GM12878 (cell line): ENCODE data around the gene ARHGAP21. TPM values are rescaled to one million over a fixed set of nuclear protein-coding genes. Genes with fewer than 3 reads are reported as not detected.
"Not testable (repeated sequence)": the region's sequence is repeated elsewhere in the genome, so short reads cannot be mapped to it uniquely, and the experiment has no call there.

ENCODE experiments used
- ATAC-seq: fragments of 200-7000 bp; cut with Tn5 transposase; 3 replicates; pipeline ENCODE4 v1.9.1; 2020; ENCODE audit warnings: mild to moderate bottlenecking, moderate library complexity
- BruUV-seq: library from RNA; stranded (reverse); fragments of 400-500 nt; replicated peaks from 2 replicates; lab custom pipeline; 2021; lab: Mats Ljungman, UMichigan
- CTCF ChIA-PET: fragments of 300-600 bp; sonication (Branson Sonifier 250); formaldehyde crosslinking; extraction: SDS; loops from one replicate; lab custom pipeline; 2021; ENCODE audit warnings: inconsistent platforms; lab: Yijun Ruan, JAX
- POLR2A ChIA-PET: fragments of 350-600 bp; formaldehyde crosslinking; extraction: SDS; loops from one replicate; lab custom pipeline; 2021; ENCODE audit warnings: inconsistent platforms; lab: Charles Lee
- RAD21 ChIA-PET: fragments of 300-600 bp; sonication (Branson Sonifier 250); formaldehyde crosslinking; loops from one replicate; lab custom pipeline; 2023; ENCODE audit warnings: antibody characterized with exemption; ENCODE audit not compliant: unreplicated experiment; lab: Charles Lee
- SMC1A ChIA-PET: fragments of 300-600 bp; sonication (Branson Sonifier 250); formaldehyde crosslinking; loops from one replicate; lab custom pipeline; 2023; ENCODE audit not compliant: unreplicated experiment, uncharacterized antibody; lab: Charles Lee
- DNase-seq: peaks from one replicate; pipeline ENCODE4 v3.0.0-alpha.2; 2011; ENCODE audit warnings: low read depth, low spot score
- FAIRE-seq: peaks from 3 replicates; lab custom pipeline; 2011; peaks lifted over from hg19 to GRCh38; lab: Jason Lieb, UNC
- H2AFZ ChIP-seq: 2 replicates; pipeline ENCODE4 v1.6.0; 2011; ENCODE audit warnings: low read depth, low read length, control low read depth; ENCODE audit not compliant: control insufficient read depth
- H3K27ac ChIP-seq: 2 replicates; pipeline ENCODE4 v1.5.1; 2011; ENCODE audit warnings: control low read depth; ENCODE audit not compliant: control insufficient read depth, insufficient read depth
- H3K27me3 ChIP-seq, 2 experiments: replicated peaks in 1 of 2; 2 replicates each; pipeline versions ENCODE4 v1.6.0 to v1.6.1; 2011; ENCODE audit warnings: low read length in 1 of 2; ENCODE audit not compliant: control insufficient read depth in 2 of 2, insufficient read depth in 2 of 2
- H3K36me3 ChIP-seq, 2 experiments: 2 replicates each; pipeline ENCODE4 v1.5.1; 2011; ENCODE audit warnings: low read length in 1 of 2; ENCODE audit not compliant: control insufficient read depth in 2 of 2, insufficient read depth in 2 of 2
- H3K4me1 ChIP-seq: 2 replicates; pipeline ENCODE4 v1.6.1; 2011; ENCODE audit warnings: mild to moderate bottlenecking, low read length, moderate library complexity, mixed read lengths; ENCODE audit not compliant: control insufficient read depth, insufficient read depth
- H3K4me2 ChIP-seq: 2 replicates; pipeline ENCODE4 v1.6.0; 2011; ENCODE audit warnings: control low read depth; ENCODE audit not compliant: control insufficient read depth, insufficient read depth
- H3K4me3 ChIP-seq: fragments of 200-600 bp; sonication (generic); 2 replicates; pipeline ENCODE4 v1.5.1; 2016
- H3K79me2 ChIP-seq: 2 replicates; pipeline ENCODE4 v1.6.0; 2011; ENCODE audit warnings: low read length; ENCODE audit not compliant: control insufficient read depth, insufficient read depth
- H3K9ac ChIP-seq: 2 replicates; pipeline ENCODE4 v1.8.0; 2011; ENCODE audit warnings: low read length, control low read depth, mixed read lengths; ENCODE audit not compliant: control insufficient read depth, insufficient read depth
- H3K9me3 ChIP-seq: replicated peaks from 3 replicates; pipeline ENCODE4 v1.5.1; 2011; ENCODE audit warnings: mild to moderate bottlenecking, low read length; ENCODE audit not compliant: control insufficient read depth, insufficient read depth
- H4K20me1 ChIP-seq: 2 replicates; pipeline ENCODE4 v1.6.0; 2011; ENCODE audit not compliant: control insufficient read depth, insufficient read depth
- ATF7 ChIP-seq: fragments of 450-650 bp; IDR thresholded peaks from 2 replicates; pipeline ENCODE4 v1.6.1; 2016; ENCODE audit warnings: low read depth, mild to moderate bottlenecking
- CHD4 ChIP-seq: fragments of 200-600 bp; sonication (generic); IDR thresholded peaks from 2 replicates; pipeline ENCODE4 v1.6.1; 2016; ENCODE audit warnings: mild to moderate bottlenecking
- CREB1 ChIP-seq: IDR thresholded peaks from 2 replicates; pipeline ENCODE4 v1.6.1; 2012; ENCODE audit warnings: low read depth, mild to moderate bottlenecking, inconsistent platforms
- FOXK2 ChIP-seq: fragments of 450-650 bp; IDR thresholded peaks from 2 replicates; pipeline ENCODE4 v1.6.1; 2017; ENCODE audit warnings: mild to moderate bottlenecking, moderate library complexity
- RUNX3 ChIP-seq: IDR thresholded peaks from 2 replicates; pipeline ENCODE4 v1.6.1; 2012; ENCODE audit warnings: low read length, inconsistent platforms
- ZNF207 ChIP-seq: fragments of 450-650 bp; IDR thresholded peaks from 2 replicates; pipeline ENCODE4 v1.6.1; 2014; ENCODE audit warnings: antibody characterized with exemption, mild to moderate bottlenecking, borderline replicate concordance
- WGBS: methylation state at CpG from one replicate; pipeline ENCODE4 v1.1.6; 2016; ENCODE audit warnings: low lambda C conversion rate; ENCODE audit not compliant: insufficient replicate concordance, insufficient coverage; ENCODE audit errors: missing lambda C conversion rate; 5-methylcytosine and 5-hydroxymethylcytosine counted together
- in situ Hi-C: fragments of 300-500 bp; cut with MboI; formaldehyde crosslinking; loops from 9 replicates; pipeline ENCODE4 v1.14.3; 2018; ENCODE audit warnings: mixed read lengths
- intact Hi-C: fragments of 100-400 bp; cut with micrococcal nuclease; formaldehyde crosslinking; loops from one replicate; pipeline ENCODE4 v1.14.2; 2022; ENCODE audit not compliant: unreplicated experiment
- polyA plus RNA-seq, 11 experiments: library from polyadenylated mRNA; depleted of rRNA in 4 of 11; unstranded in 6 of 11; stranded (reverse) in 5 of 11; fragments of >200 nt; fragmentation: Nextera tagmentation in 4 of 11; fragmentation: Illumina TruSeq in 1 of 11; extraction: Ambion mirVana in 4 of 11; extraction: Trizol in 1 of 11; gene quantifications; 1 replicate in 1 of 11; 2 replicates in 10 of 11; pipeline versions ENCODE4 v1.2.1 to v1.2.3, GENCODE V29; 2011 to 2016; ENCODE audit warnings: inconsistent platforms in 2 of 11, missing spikeins in 2 of 11, low read depth in 1 of 11
- total RNA-seq, 4 experiments: library from RNA; depleted of rRNA in 3 of 4; stranded (reverse); fragments of >200 nt in 3 of 4; fragmentation: Illumina TruSeq in 1 of 4; extraction: Trizol in 1 of 4; gene quantifications; 2 replicates each; pipeline versions ENCODE4 v1.2.1 to v1.2.3, GENCODE V29; 2013 to 2021

The ARHGAP21 gene
- total and polyA plus RNA-seq, 10 of the 15 experiments (the other 5 are each of a cell fraction or from before 2014, with no cell fraction given), result 11.7 to 103 (median 37.6) TPM

- no peak overlapping the region for H2AFZ ChIP-seq
- intact Hi-C loops, result no loop called here
- no peak for TF ChIP-seq ZNF207
- 0 out of 2 replicates have a peak, but pooled peaks have one; percentile 22 for TF ChIP-seq CREB1
- TF ChIP-seq ATF7, result peak; percentile 59
- TF ChIP-seq FOXK2, result peak; percentile 58; the same call in 1 of the 2 replicates
- TF ChIP-seq RUNX3, result peak; percentile 67; the same call in 1 of the 2 replicates
- no peak for TF ChIP-seq CHD4
- ChIA-PET POLR2A (interaction anchor here (1.3 to 1.4 kb wide), 2 partner anchors 83 to 394 kb away, joined by 3 read pairs; partner anchors contain the start of gene THNSL1), SMC1A (interaction anchor here (0.8 to 2.4 kb wide), 15 partner anchors 10 to 483 kb away, joined by 3 to 20 read pairs (median 5); no protein-coding TSS in a partner anchor), CTCF (interaction anchor here (0.8 to 2.5 kb wide), 9 partner anchors 10 to 459 kb away, joined by 3 to 18 read pairs (median 4); no protein-coding TSS in a partner anchor), RAD21 (interaction anchor here (0.7 to 2.7 kb wide), 5 partner anchors 102 to 458 kb away, joined by 3 to 19 read pairs (median 4); no protein-coding TSS in a partner anchor)
- H3K79me2 ChIP-seq, result no peaks in the 10 kb centered on the region
- no peak overlapping the region for H3K4me3 ChIP-seq
- BruUV-seq, result no TSS peak
- no peak overlapping the region for H3K4me2 ChIP-seq
- no peaks in the 10 kb centered on the region for H3K27me3 ChIP-seq
- H3K9ac ChIP-seq, result no peak overlapping the region
- ATAC-seq (peak; percentile 73), FAIRE-seq (no peak), DNase-seq (no peak)
- no peaks in the 10 kb centered on the region for H3K4me1 ChIP-seq
- no peak overlapping the region for H3K27ac ChIP-seq
- no peaks in the 10 kb centered on the region for H4K20me1 ChIP-seq
- in situ Hi-C loops, result no loop called here
- H3K36me3 ChIP-seq, result no peaks in the 10 kb centered on the region; a peak in 1 of 4 replicates
- H3K9me3 ChIP-seq, result no peaks in the 10 kb centered on the region
- WGBS, result 40% methylated on average over 4 of the region's 4 CpGs
Measured at GRCh38 chr10:24622781-24623301, 100.8 kb downstream of the ARHGAP21 start.

DNA sequence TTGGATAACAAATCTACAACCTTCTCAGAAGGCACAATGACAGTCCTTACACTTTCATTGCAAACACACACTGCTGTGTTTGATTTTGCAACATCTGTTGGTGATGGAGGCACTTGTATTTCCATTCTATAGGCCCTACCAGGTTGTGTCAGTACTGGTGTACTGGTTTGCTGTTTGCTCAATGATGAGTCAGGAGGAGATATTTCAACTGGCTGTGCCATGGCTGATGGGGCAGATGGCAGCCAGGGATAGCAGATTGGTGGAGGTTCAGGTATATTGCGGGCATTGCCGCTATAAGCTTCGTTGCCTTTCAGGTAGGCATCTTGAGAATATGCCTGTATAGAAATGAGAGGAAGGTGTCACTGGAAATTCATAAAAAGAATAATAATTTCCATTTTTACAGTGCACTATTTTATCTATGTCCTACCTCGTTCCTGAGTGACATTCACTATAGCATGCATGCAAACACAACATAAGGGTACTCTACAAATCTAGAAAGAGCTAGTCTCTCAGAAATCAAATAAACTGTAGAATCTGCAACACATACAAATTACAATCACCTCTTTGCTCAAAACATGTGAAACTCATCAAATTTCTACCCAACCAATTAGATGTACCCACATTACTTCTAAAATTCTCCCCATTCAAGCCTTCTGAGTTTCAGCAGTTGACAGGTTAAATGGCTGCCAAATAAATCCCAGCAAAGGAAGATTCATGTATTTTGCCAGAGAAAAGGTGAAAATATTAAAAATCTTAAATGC, 102.5 kb downstream of the ARHGAP21 start:
- H3K4me3 ChIP-seq, H3K27me3 ChIP-seq, BruUV-seq, H3K27ac ChIP-seq, H3K79me2 ChIP-seq, H3K9ac ChIP-seq, in situ Hi-C loops, POLR2A ChIA-PET, ATAC-seq, H3K36me3 ChIP-seq, H3K9me3 ChIP-seq, H3K4me2 ChIP-seq, H4K20me1 ChIP-seq, DNase-seq, H3K4me1 ChIP-seq, FAIRE-seq, H2AFZ ChIP-seq, intact Hi-C loops: not testable (repeated sequence)
- SMC1A ChIA-PET, result interaction anchor here (0.6 to 2.4 kb wide), 7 partner anchors 9 to 468 kb away, joined by 3 to 13 read pairs (median 5); no protein-coding TSS in a partner anchor
- WGBS, result 96% methylated on average over 4 of the region's 4 CpGs
- RAD21 ChIA-PET, result interaction anchor here (1.0 to 2.7 kb wide), 2 partner anchors 22 to 460 kb away, joined by 4 to 19 read pairs; no protein-coding TSS in a partner anchor
- CTCF ChIA-PET, result interaction anchor here (1.2 to 2.5 kb wide), 4 partner anchors 8 to 459 kb away, joined by 4 to 18 read pairs (median 10); no protein-coding TSS in a partner anchor

- intact Hi-C loops, result loop anchor here (10.0 kb wide), 1 partner anchor 605 kb away; no protein-coding TSS in a partner anchor
Measured at GRCh38 chr10:24619994-24620310, 103.7 kb downstream of the ARHGAP21 start.

More at GRCh38 chr10:24619994-24620310, 103.7 kb downstream of the ARHGAP21 start:
- DNase-seq, FAIRE-seq, H3K9ac ChIP-seq, in situ Hi-C loops, ATAC-seq, POLR2A ChIA-PET, H3K4me3 ChIP-seq, H3K79me2 ChIP-seq, H3K27me3 ChIP-seq, H3K9me3 ChIP-seq, SMC1A ChIA-PET, RAD21 ChIA-PET, H2AFZ ChIP-seq, H3K27ac ChIP-seq, H3K36me3 ChIP-seq, BruUV-seq, H4K20me1 ChIP-seq, CTCF ChIA-PET, H3K4me1 ChIP-seq, H3K4me2 ChIP-seq: not testable (repeated sequence)
- 62% methylated on average over 8 of the region's 8 CpGs for WGBS
